A549 treated with GW870086 at 1 μM for 4 hours (cell line): ENCODE measurements around the gene SLC26A9. TPM values are rescaled to one million over a fixed set of nuclear protein-coding genes. Genes with fewer than 3 reads are reported as not detected.

Experiments used
- total RNA-seq: library from RNA; stranded (reverse); fragments of 200-300 nt; extraction: Qiagen RNA extraction; gene quantifications from 5 replicates; pipeline ENCODE4 v1.2.3, GENCODE V29; 2022; ENCODE audit warnings: low read depth

Gene SLC26A9
- 0.10 to 0.17 TPM (median 0.14 TPM) in 4 of 5 replicates, not detected in the other for total RNA-seq

GRCh38 chr1:205943245-205943644, at the start of gene SLC26A9:
TSS of gene SLC26A9 (minus strand) at chr1:205943456. CDS start at chr1:205935820, 7,636 bp downstream.

Other genes starting within 250 kb of the SLC26A9 start
- 89.2 to 154 TPM (median 123 TPM) in 5 replicates for gene NUCKS1, start 193.3 kb downstream of the SLC26A9 start, total RNA-seq
- 10.1 to 12.8 TPM (median 11.3 TPM) in 5 replicates for gene RAB29, start 168.0 kb downstream of the SLC26A9 start, total RNA-seq
- gene SLC41A1, start 130.3 kb downstream of the SLC26A9 start, total RNA-seq: 17.6 to 23.4 TPM (median 22.3 TPM) in 5 replicates
- not detected in 5 replicates for gene PM20D1, start 93.3 kb downstream of the SLC26A9 start, total RNA-seq
- gene RAB7B, start 59.9 kb upstream of the SLC26A9 start, total RNA-seq: 1.2 to 1.6 TPM (median 1.2 TPM) in 5 replicates
- 0.08 TPM in 1 of 5 replicates, not detected in the others for gene CTSE, start 80.4 kb upstream of the SLC26A9 start, total RNA-seq
- not detected in 5 replicates for gene RHEX, start 109.7 kb upstream of the SLC26A9 start, total RNA-seq
- gene AVPR1B, start 173.9 kb upstream of the SLC26A9 start, total RNA-seq: not detected in 5 replicates